ENCODE measurements around the gene AGAP1. TPM values are rescaled to one million over a fixed set of nuclear protein-coding genes. Genes with fewer than 3 reads are reported as not detected.

AGAP1 gene
- total RNA-seq, 1 experiment from 2014 or later, result 25.8 TPM

DNA sequence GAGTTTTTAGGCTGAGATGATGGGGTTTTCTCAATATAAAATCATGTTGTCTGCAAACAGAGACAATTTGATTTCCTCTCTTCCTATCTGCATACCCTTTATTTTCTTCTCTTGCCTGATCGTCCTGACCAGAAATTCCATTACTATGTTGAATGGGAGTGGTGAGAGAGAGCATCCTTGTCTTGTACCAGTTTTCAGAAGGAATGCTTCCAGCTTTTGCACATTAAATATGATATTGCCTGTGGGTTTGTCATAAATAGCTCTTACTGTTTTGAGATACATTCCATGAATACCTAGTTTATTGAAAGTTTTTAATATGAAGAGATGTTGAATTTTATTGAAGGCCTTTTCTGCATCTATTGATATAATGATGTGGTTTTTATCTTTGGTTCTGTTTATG is 492.5 kb downstream of the AGAP1 start:
- no peak overlapping the region for H3K27ac Mint-ChIP-seq
- peaks cover 2% of the 10 kb centered on the region for H3K27me3 Mint-ChIP-seq (ENCODE audit: low read depth)
- Histone ChIP-seq H2BK120ac (ENCODE audit: low read depth, low read length, poor library complexity, severe bottlenecking) (no peak overlapping the region), H3K9ac (ENCODE audit: extremely low read depth, insufficient read length, low read length) (no peak overlapping the region), H2BK20ac (ENCODE audit: low read depth, low read length, poor library complexity, severe bottlenecking) (no peak overlapping the region), H4K20me1 (ENCODE audit: control insufficient read depth, insufficient read depth, insufficient read length) (peaks cover 2% of the 10 kb centered on the region), H3K56ac (ENCODE audit: insufficient read length, low read depth, low read length) (no peak overlapping the region), H3T11ph (ENCODE audit: low read length) (no peak overlapping the region), H3K9me3 (ENCODE audit: control insufficient read depth, low read depth, low read length) (no peaks in the 10 kb centered on the region), H2AK5ac (ENCODE audit: insufficient read length, low read length) (no peak overlapping the region), H3K79me2 (ENCODE audit: insufficient read depth, low read length) (no peaks in the 10 kb centered on the region; the same call in 1 of the 2 replicates), H3K14ac (ENCODE audit: insufficient read depth, low read length) (no peak overlapping the region), H3K4me2 (ENCODE audit: insufficient read depth, insufficient read length, low read length) (no peak overlapping the region), H3K23ac (ENCODE audit: insufficient read length, low read depth, low read length) (no peak overlapping the region), H4K8ac (replicated peaks; ENCODE audit: insufficient read length, low read depth, low read length) (no peak overlapping the region), H2AFZ (ENCODE audit: low read length) (no peak overlapping the region), H3K27ac (ENCODE audit: insufficient read length, low read depth, low read length) (no peak overlapping the region), H2BK5ac (ENCODE audit: insufficient read length, low read length) (no peak overlapping the region), H3K79me1 (ENCODE audit: insufficient read depth, low read depth, low read length, poor library complexity, severe bottlenecking) (no peaks in the 10 kb centered on the region), H2BK15ac (ENCODE audit: low read depth, low read length) (no peak overlapping the region), H3K4me1 (ENCODE audit: insufficient read depth, low read length) (peaks cover 5% of the 10 kb centered on the region; the same call in 1 of the 2 replicates), H2BK12ac (ENCODE audit: insufficient read length, low read depth, low read length) (no peak overlapping the region), H4K91ac (ENCODE audit: insufficient read length, low read depth, low read length) (no peak overlapping the region), H3K27me3 (ENCODE audit: insufficient read depth, low read length) (no peaks in the 10 kb centered on the region), H3K4ac (ENCODE audit: low read depth, low read length) (no peak overlapping the region), H3K23me2 (ENCODE audit: insufficient read length, low read depth, low read length, poor library complexity, severe bottlenecking) (no peaks in the 10 kb centered on the region), H3K18ac (ENCODE audit: insufficient read length, low read depth, low read length) (no peak overlapping the region), H4K5ac (ENCODE audit: insufficient read length, low read depth, low read length) (no peak overlapping the region)
- H3K9me3 Mint-ChIP-seq, result no peaks in the 10 kb centered on the region
- no peak overlapping the region for H3K4me3 Mint-ChIP-seq
- H3K36me3 Mint-ChIP-seq (ENCODE audit: insufficient read depth in 1 of 3, low read depth in 3 of 3), result peaks cover 0 to 2% (median 0%) of the 10 kb centered on the region in 3 experiments; a peak in 3 of 7 replicates
- TF ChIP-seq, protein P1, sequence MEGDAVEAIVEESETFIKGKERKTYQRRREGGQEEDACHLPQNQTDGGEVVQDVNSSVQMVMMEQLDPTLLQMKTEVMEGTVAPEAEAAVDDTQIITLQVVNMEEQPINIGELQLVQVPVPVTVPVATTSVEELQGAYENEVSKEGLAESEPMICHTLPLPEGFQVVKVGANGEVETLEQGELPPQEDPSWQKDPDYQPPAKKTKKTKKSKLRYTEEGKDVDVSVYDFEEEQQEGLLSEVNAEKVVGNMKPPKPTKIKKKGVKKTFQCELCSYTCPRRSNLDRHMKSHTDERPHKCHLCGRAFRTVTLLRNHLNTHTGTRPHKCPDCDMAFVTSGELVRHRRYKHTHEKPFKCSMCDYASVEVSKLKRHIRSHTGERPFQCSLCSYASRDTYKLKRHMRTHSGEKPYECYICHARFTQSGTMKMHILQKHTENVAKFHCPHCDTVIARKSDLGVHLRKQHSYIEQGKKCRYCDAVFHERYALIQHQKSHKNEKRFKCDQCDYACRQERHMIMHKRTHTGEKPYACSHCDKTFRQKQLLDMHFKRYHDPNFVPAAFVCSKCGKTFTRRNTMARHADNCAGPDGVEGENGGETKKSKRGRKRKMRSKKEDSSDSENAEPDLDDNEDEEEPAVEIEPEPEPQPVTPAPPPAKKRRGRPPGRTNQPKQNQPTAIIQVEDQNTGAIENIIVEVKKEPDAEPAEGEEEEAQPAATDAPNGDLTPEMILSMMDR (conservative IDR thresholded peaks at IDR 0.05), result no peak
- no peak for DNase-seq
- peaks cover 16 to 19% of the 10 kb centered on the region in 2 experiments for H3K4me1 Mint-ChIP-seq
- no CpG with 5 or more reads among the region's 1 CpG for WGBS (ENCODE audit: extremely low coverage, insufficient read length, low lambda C conversion rate)

Data from H9 (cell line).